Tibial nerve (tissue), 4 donors: ENCODE results near the gene NBEA. TPM values are rescaled to one million over a fixed set of nuclear protein-coding genes. Genes with fewer than 3 reads are reported as not detected.

Source experiments
- DNase-seq, 2 donors: peaks; one replicate each; pipeline ENCODE4 v3.0.0-alpha.2; 2019; ENCODE audit warnings: low spot score in 2 of 2
- H3K27ac ChIP-seq, 4 donors: fragments of 200-600 bp; sonication (generic) in 3 of 4; one replicate each; pipeline ENCODE4 v1.5.1; 2017 to 2019; ENCODE audit warnings: mild to moderate bottlenecking in 1 of 4
- H3K27me3 ChIP-seq, 2 donors: fragments of 200-600 bp; sonication (generic) in 1 of 2; one replicate each; pipeline versions ENCODE4 v1.5.1 to v1.6.0; 2017 to 2019
- H3K36me3 ChIP-seq, 3 donors: fragments of 200-600 bp; sonication (generic); one replicate each; pipeline ENCODE4 v1.5.1; 2018 to 2019
- H3K4me1 ChIP-seq, 4 donors: fragments of 200-600 bp; sonication (generic) in 3 of 4; one replicate each; pipeline ENCODE4 v1.5.1; 2017 to 2019
- H3K4me3 ChIP-seq, 4 donors: fragments of 200-600 bp; sonication (generic) in 3 of 4; one replicate each; pipeline ENCODE4 v1.5.1; 2017 to 2019; ENCODE audit warnings: mild to moderate bottlenecking in 1 of 4, moderate library complexity in 1 of 4
- H3K9me3 ChIP-seq, 4 donors: fragments of 200-600 bp; sonication (generic) in 3 of 4; one replicate each; pipeline ENCODE4 v1.5.1; 2017 to 2019
- EP300 ChIP-seq, 2 donors: sonication (generic); formaldehyde crosslinking; IDR thresholded peaks; one replicate each; pipeline ENCODE4 v1.6.1; 2017; ENCODE audit warnings: antibody characterized with exemption in 2 of 2, mild to moderate bottlenecking in 1 of 2
- POLR2A ChIP-seq, 2 donors: fragments of 450-650 bp; IDR thresholded peaks; one replicate each; pipeline ENCODE4 v1.6.1; 2017; ENCODE audit warnings: antibody characterized with exemption in 2 of 2, mild to moderate bottlenecking in 2 of 2, moderate library complexity in 2 of 2
- WGBS, 2 donors: methylation state at CpG; one replicate each; pipeline ENCODE4 v1.1.5; 2018; 5-methylcytosine and 5-hydroxymethylcytosine counted together
- total RNA-seq, 4 donors: library from RNA; depleted of rRNA; stranded (reverse); fragments of >200 nt; gene quantifications; one replicate each; pipeline ENCODE4 v1.1.0, GENCODE V29; 2016
- TF ChIP-seq, protein P1 (sequence below), 5 experiments: fragments of 200-600 bp in 3 of 5; fragments of 450-650 bp in 2 of 5; sonication (generic) in 3 of 5; IDR thresholded peaks; one replicate each; pipeline ENCODE4 v1.5.1; 2016 to 2019; ENCODE audit warnings: antibody characterized with exemption in 5 of 5, mild to moderate bottlenecking in 3 of 5, moderate library complexity in 2 of 5

NBEA gene
- total RNA-seq, 4 donors from 2014 or later = 9.0 to 11.9 (median 10.5) TPM

DNA sequence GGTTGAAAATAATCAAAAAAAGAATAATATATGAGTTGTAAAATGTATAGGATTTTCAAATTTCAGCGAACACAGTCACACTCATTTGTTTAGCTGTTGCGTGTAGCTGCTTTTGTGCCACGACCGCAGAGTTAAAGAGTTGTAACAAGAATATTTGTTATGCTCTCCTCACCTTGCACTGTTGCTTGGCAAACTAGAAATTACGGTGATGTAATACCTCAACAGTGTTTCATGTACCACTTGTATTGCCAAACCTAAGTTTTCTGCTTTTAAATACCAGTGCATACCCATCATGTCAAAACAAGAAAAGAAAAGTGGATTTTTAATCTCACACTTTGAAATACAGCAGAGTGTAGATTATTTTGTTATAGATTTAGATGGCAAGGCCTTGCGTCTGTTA, 201.1 kb downstream of the NBEA start:
- H3K27me3 ChIP-seq = no peaks in the 10 kb centered on the region
- H3K36me3 ChIP-seq = peaks cover 0 to 10% (median 0%) of the 10 kb centered on the region in 3 donors
- no peak overlapping the region for H3K27ac ChIP-seq
- H3K4me1 ChIP-seq = peaks cover 0 to 9% (median 0%) of the 10 kb centered on the region in 4 donors
- no peak for TF ChIP-seq EP300 (IDR thresholded peaks at IDR 0.05)
- no peak for TF ChIP-seq POLR2A (IDR thresholded peaks at IDR 0.05)
- TF ChIP-seq, protein P1, sequence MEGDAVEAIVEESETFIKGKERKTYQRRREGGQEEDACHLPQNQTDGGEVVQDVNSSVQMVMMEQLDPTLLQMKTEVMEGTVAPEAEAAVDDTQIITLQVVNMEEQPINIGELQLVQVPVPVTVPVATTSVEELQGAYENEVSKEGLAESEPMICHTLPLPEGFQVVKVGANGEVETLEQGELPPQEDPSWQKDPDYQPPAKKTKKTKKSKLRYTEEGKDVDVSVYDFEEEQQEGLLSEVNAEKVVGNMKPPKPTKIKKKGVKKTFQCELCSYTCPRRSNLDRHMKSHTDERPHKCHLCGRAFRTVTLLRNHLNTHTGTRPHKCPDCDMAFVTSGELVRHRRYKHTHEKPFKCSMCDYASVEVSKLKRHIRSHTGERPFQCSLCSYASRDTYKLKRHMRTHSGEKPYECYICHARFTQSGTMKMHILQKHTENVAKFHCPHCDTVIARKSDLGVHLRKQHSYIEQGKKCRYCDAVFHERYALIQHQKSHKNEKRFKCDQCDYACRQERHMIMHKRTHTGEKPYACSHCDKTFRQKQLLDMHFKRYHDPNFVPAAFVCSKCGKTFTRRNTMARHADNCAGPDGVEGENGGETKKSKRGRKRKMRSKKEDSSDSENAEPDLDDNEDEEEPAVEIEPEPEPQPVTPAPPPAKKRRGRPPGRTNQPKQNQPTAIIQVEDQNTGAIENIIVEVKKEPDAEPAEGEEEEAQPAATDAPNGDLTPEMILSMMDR (IDR thresholded peaks at IDR 0.05) = no peak
- WGBS, 2 donors = 96 to 98% methylated on average over 6 of the region's 6 CpGs
- no peaks in the 10 kb centered on the region for H3K9me3 ChIP-seq
- H3K4me3 ChIP-seq = no peak overlapping the region
- DNase-seq = no peak

DNA sequence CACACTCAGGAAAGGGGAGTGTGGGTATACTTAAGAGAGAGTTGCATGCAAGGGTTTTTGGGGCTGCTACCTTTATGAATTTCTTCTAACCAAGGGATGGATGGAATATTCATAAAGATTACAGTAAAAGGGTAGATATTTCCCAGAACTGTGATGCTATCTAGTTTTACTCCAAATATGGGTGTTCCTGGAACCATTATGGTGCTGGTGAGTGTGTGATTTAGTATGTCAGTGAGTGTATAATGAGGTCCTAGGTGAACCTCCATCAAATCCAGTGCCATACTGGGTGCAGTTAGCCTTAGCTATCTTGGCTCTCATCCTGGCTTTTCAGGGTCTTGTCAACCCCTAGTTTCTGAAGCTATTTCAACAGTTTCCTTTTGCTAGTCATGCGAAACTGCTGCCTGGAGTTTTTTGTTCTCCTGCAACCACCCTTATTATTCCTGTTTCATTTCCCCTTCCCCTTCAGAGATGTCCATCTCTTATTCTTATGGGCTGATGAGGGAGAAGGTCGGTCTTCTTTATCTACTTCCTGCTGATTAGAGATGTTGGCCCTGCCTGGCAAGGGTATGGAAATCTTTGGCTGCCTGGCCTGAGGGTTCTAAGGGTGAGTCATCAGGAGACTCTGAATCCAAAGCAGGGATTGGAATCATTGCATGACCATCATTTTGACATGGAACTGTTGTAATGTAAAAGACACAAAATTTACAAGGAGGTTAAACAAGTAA, 202.3 kb downstream of the NBEA start:
- Histone ChIP-seq H3K36me3 (peaks cover 0 to 10% (median 0%) of the 10 kb centered on the region in 3 donors), H3K4me3 (no peak overlapping the region), H3K27me3 (no peaks in the 10 kb centered on the region), H3K9me3 (no peaks in the 10 kb centered on the region), H3K27ac (no peak overlapping the region), H3K4me1 (peaks cover 0 to 9% (median 0%) of the 10 kb centered on the region in 4 donors)
- WGBS, 2 donors = 79 to 83% methylated on average over 2 of the region's 2 CpGs
- TF ChIP-seq EP300 (IDR thresholded peaks at IDR 0.05) = no peak
- TF ChIP-seq, protein P1 (IDR thresholded peaks at IDR 0.05) = no peak
- no peak for TF ChIP-seq POLR2A (IDR thresholded peaks at IDR 0.05)
- DNase-seq = no peak

DNA sequence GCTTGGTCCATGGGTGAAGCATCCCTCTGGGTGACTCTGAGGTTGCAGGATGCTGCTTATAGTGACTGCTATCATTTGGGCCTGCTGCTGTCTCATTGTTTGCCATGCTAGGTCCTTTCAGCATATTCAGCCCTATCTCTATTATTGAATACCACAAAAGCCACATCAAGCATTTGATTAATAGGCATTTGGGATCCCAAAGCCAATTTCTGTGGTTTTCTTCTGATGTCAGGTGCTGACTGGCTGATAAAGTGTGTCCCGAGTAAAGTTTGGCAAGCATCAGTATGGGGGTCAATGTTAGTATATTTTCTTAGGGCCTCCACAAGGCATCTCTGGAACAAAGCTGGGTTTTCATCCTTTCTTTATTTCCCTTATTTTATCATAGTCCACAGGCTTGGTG, 204.6 kb downstream of the NBEA start:
- Histone ChIP-seq H3K27me3 (no peaks in the 10 kb centered on the region), H3K4me3 (no peak overlapping the region), H3K27ac (no peak overlapping the region), H3K9me3 (no peaks in the 10 kb centered on the region), H3K4me1 (no peaks in the 10 kb centered on the region), H3K36me3 (peaks cover 0 to 10% (median 0%) of the 10 kb centered on the region in 3 donors)
- no peak for DNase-seq
- TF ChIP-seq, protein P1 (IDR thresholded peaks at IDR 0.05) = no peak
- TF ChIP-seq EP300 (IDR thresholded peaks at IDR 0.05) = no peak
- no peak for TF ChIP-seq POLR2A (IDR thresholded peaks at IDR 0.05)
- whole genome bisulfite sequencing, 2 donors = 67 to 73% methylated on average over 1 of the region's 1 CpG

DNA sequence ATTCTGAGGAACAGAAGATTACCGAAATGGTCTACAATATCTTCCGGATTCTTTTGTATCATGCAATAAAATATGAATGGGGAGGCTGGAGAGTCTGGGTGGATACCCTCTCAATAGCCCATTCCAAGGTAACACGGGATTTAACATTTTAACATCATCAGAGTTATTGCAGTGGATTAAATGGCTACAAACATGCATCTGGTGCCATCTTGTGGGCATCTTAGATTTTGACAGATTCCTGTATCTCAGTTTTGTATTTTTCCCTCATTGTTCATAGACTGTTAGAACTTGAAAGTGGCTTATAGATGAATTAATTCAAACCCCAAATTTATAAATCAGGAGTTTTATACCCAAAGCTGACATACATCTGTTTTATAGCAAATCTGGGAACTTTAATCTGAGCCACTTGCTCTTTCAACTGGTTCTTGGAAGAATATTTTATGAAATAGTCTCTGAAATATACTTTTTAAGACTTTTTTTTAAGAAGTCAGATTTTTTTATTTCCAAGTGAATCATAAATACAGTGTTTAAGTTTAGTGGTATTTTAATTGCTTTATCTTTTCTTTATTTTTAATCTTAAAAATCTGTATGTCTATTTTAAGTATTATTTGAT, 215.2 kb downstream of the NBEA start:
- no peaks in the 10 kb centered on the region for H3K27me3 ChIP-seq
- no peaks in the 10 kb centered on the region for H3K9me3 ChIP-seq
- H3K4me3 ChIP-seq = no peak overlapping the region
- peaks cover 0 to 22% (median under 1%) of the 10 kb centered on the region in 4 donors for H3K4me1 ChIP-seq
- DNase-seq = peak in 1 of 2 donors; percentile 61
- no peak for TF ChIP-seq POLR2A (IDR thresholded peaks at IDR 0.05)
- TF ChIP-seq, protein P1 (IDR thresholded peaks at IDR 0.05) = peak; percentile 51 to 78 (median 61)
- no peak for TF ChIP-seq EP300 (IDR thresholded peaks at IDR 0.05)
- H3K27ac ChIP-seq = no peak overlapping the region
- WGBS, 2 donors = 23 to 24% methylated on average over 3 of the region's 3 CpGs
- H3K36me3 ChIP-seq = no peaks in the 10 kb centered on the region

DNA sequence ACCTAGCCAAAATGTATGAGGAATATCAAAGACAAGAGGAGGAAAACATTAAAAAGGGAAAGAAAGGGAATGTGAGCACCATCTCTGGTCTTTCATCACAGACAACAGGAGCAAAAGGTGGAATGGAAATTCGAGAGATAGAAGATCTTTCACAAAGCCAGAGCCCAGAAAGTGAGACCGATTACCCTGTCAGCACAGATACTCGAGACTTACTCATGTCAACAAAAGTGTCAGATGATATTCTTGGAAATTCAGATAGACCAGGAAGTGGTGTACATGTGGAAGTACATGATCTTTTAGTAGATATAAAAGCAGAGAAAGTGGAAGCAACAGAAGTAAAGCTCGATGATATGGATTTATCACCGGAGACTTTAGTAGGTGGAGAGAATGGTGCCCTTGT, 217.0 kb downstream of the NBEA start:
- no peak for TF ChIP-seq EP300 (IDR thresholded peaks at IDR 0.05)
- TF ChIP-seq POLR2A (IDR thresholded peaks at IDR 0.05) = no peak
- TF ChIP-seq, protein P1 (IDR thresholded peaks at IDR 0.05) = no peak
- DNase-seq = no peak
- no peak overlapping the region for H3K27ac ChIP-seq
- H3K36me3 ChIP-seq = no peaks in the 10 kb centered on the region
- H3K27me3 ChIP-seq = no peaks in the 10 kb centered on the region
- peaks cover 0 to 22% (median 1%) of the 10 kb centered on the region in 4 donors for H3K4me1 ChIP-seq
- H3K9me3 ChIP-seq = no peaks in the 10 kb centered on the region
- WGBS, 2 donors = 86 to 89% methylated on average over 5 of the region's 5 CpGs
- no peak overlapping the region for H3K4me3 ChIP-seq
